PC-3 (cell line): ENCODE results near the gene HRH3. TPM values are rescaled to one million over a fixed set of nuclear protein-coding genes. Genes with fewer than 3 reads are reported as not detected.

Source experiments
- ATAC-seq: fragments of 200-7000 bp; cut with Tn5 transposase; 2 replicates; pipeline ENCODE4 v1.9.1; 2020; ENCODE audit warnings: mild to moderate bottlenecking, moderate library complexity
- BruUV-seq: library from RNA; stranded (reverse); fragments of 400-500 nt; replicated peaks from 2 replicates; lab custom pipeline; 2021; lab: Mats Ljungman, UMichigan
- CTCF ChIA-PET: fragments of 300-600 bp; sonication (Branson Sonifier 250); formaldehyde crosslinking; loops from one replicate; lab custom pipeline; 2022; ENCODE audit warnings: antibody characterized with exemption; lab: Charles Lee
- POLR2A ChIA-PET: fragments of 300-600 bp; sonication (Branson Sonifier 250); formaldehyde crosslinking; loops from one replicate; lab custom pipeline; 2022; ENCODE audit warnings: antibody characterized with exemption; ENCODE audit not compliant: unreplicated experiment; lab: Charles Lee
- DNase-seq: peaks from one replicate; pipeline ENCODE4 v3.0.0-alpha.2; 2015
- H2AFZ ChIP-seq: fragments of 300-600 bp; sonication (generic); 2 replicates; pipeline ENCODE4 v1.6.0; 2016; ENCODE audit warnings: antibody characterized with exemption, low read length
- H3F3A ChIP-seq: fragments of 300-600 bp; sonication (generic); one replicate; pipeline ENCODE4 v1.6.0; 2017; ENCODE audit warnings: antibody characterized with exemption, low read length, control low read depth, mild to moderate bottlenecking; ENCODE audit not compliant: unreplicated experiment
- H3K27ac ChIP-seq: fragments of 300-600 bp; sonication (generic); 2 replicates; pipeline ENCODE4 v1.5.1; 2016; ENCODE audit warnings: mild to moderate bottlenecking, low read length
- H3K27me3 ChIP-seq: fragments of 300-600 bp; sonication (generic); 2 replicates; pipeline ENCODE4 v1.6.1; 2016; ENCODE audit warnings: low read length, mixed read lengths
- H3K36me3 ChIP-seq: fragments of 300-600 bp; sonication (generic); 2 replicates; pipeline ENCODE4 v1.6.1; 2016; ENCODE audit warnings: low read depth, mixed run types, low read length, mixed read lengths
- H3K4me1 ChIP-seq: fragments of 300-600 bp; sonication (generic); 2 replicates; pipeline ENCODE4 v1.5.1; 2016; ENCODE audit warnings: low read length; ENCODE audit not compliant: insufficient read depth
- H3K4me2 ChIP-seq: fragments of 300-600 bp; sonication (generic); 2 replicates; pipeline ENCODE4 v1.6.0; 2016; ENCODE audit warnings: low read length
- H3K4me3 ChIP-seq: fragments of 300-600 bp; sonication (generic); 2 replicates; pipeline ENCODE4 v1.5.1; 2016; ENCODE audit warnings: mild to moderate bottlenecking, low read length, mixed read lengths
- H3K79me2 ChIP-seq: fragments of 300-600 bp; sonication (generic); 2 replicates; pipeline ENCODE4 v1.6.1; 2017; ENCODE audit warnings: low read length, mixed read lengths
- H3K9ac ChIP-seq: fragments of 300-600 bp; sonication (generic); 2 replicates; pipeline ENCODE4 v1.6.0; 2016; ENCODE audit warnings: mild to moderate bottlenecking, low read length
- H3K9me2 ChIP-seq: fragments of 300-600 bp; sonication (generic); replicated peaks from 2 replicates; pipeline ENCODE4 v1.6.1; 2016; ENCODE audit warnings: mixed run types, low read length, mixed read lengths
- H3K9me3 ChIP-seq: fragments of 300-600 bp; sonication (generic); 2 replicates; pipeline ENCODE4 v1.6.1; 2016; ENCODE audit warnings: low read length, mixed read lengths
- H4K20me1 ChIP-seq: fragments of 300-600 bp; sonication (generic); 2 replicates; pipeline ENCODE4 v1.6.1; 2016; ENCODE audit warnings: low read length, mixed read lengths
- CTCF ChIP-seq: fragments of 300-600 bp; sonication (generic); conservative IDR thresholded peaks from 2 replicates; pipeline ENCODE4 v1.5.1; 2017; ENCODE audit warnings: antibody characterized with exemption, low read depth, mild to moderate bottlenecking, low read length
- EZH2 ChIP-seq: fragments of 300-600 bp; sonication (generic); IDR thresholded peaks from one replicate; pipeline ENCODE4 v1.6.1; 2017; ENCODE audit warnings: antibody characterized with exemption, mild to moderate bottlenecking, low read length; ENCODE audit not compliant: unreplicated experiment
- EZH2phosphoT487 ChIP-seq: fragments of 300-600 bp; sonication (generic); IDR thresholded peaks from 2 replicates; pipeline ENCODE4 v1.6.1; 2018; ENCODE audit warnings: mild to moderate bottlenecking, antibody characterized with exemption, low read length, borderline replicate concordance
- intact Hi-C: fragments of 100-400 bp; cut with micrococcal nuclease; formaldehyde crosslinking; loops from 2 replicates; pipeline ENCODE4 v1.9.0; 2023
- total RNA-seq: library from RNA; depleted of rRNA; stranded (reverse); fragments of >200 nt; gene quantifications from 2 replicates; pipeline ENCODE4 v1.2.3, GENCODE V29; 2014

The HRH3 gene
- total RNA-seq, 1 experiment from 2014 or later = not detected

- no peak for ATAC-seq
- H3K9ac ChIP-seq = no peak overlapping the region
- peaks cover 3% of the 10 kb centered on the region; the same call in 1 of the 2 replicates for H3K36me3 ChIP-seq
These were observed 45.0 kb downstream of the HRH3 start for GRCh38 chr20:62174870-62175624.

GRCh38 chr20:62174021-62174804 lies 45.9 kb downstream of the HRH3 start:
- H2AFZ ChIP-seq = no peak overlapping the region
- BruUV-seq = no TSS peak
- TF ChIP-seq CTCF (no peak), EZH2phosphoT487 (no peak), EZH2 (no peak)
- H3K4me1 ChIP-seq = no peaks in the 10 kb centered on the region
- H3K9me2 ChIP-seq = no peaks in the 10 kb centered on the region
- no peak overlapping the region for H3K9ac ChIP-seq
- no peaks in the 10 kb centered on the region for H3K79me2 ChIP-seq
- POLR2A ChIA-PET = no interaction called here
- H3K9me3 ChIP-seq = no peaks in the 10 kb centered on the region
- H3K27me3 ChIP-seq = no peaks in the 10 kb centered on the region
- DNase-seq (no peak), ATAC-seq (no peak)
- H3K4me3 ChIP-seq = no peak overlapping the region
- peaks cover 2% of the 10 kb centered on the region; the same call in 1 of the 2 replicates for H3K36me3 ChIP-seq
- intact Hi-C loops = no loop called here
- CTCF ChIA-PET = no interaction called here
- H4K20me1 ChIP-seq = no peaks in the 10 kb centered on the region
- H3F3A ChIP-seq = no peaks in the 10 kb centered on the region
- no peak overlapping the region for H3K4me2 ChIP-seq
- no peak overlapping the region for H3K27ac ChIP-seq

More at GRCh38 chr20:62174870-62175624, 45.0 kb downstream of the HRH3 start:
- Histone ChIP-seq H3K9me2 (no peaks in the 10 kb centered on the region), H3K27me3 (no peaks in the 10 kb centered on the region), H3K4me1 (no peaks in the 10 kb centered on the region), H2AFZ (no peak overlapping the region), H3K27ac (no peak overlapping the region), H3K4me2 (no peak overlapping the region), H3F3A (peaks cover 3% of the 10 kb centered on the region), H3K79me2 (no peaks in the 10 kb centered on the region), H3K9me3 (no peaks in the 10 kb centered on the region), H4K20me1 (no peaks in the 10 kb centered on the region), H3K4me3 (no peak overlapping the region)
- intact Hi-C loops = no loop called here
- TF ChIP-seq EZH2phosphoT487 = no peak
- no peak for TF ChIP-seq EZH2
- TF ChIP-seq CTCF = no peak
- ChIA-PET CTCF (no interaction called here), POLR2A (no interaction called here)
- no TSS peak for BruUV-seq
- no peak for DNase-seq

GRCh38 chr20:62172666-62173065 lies 47.4 kb downstream of the HRH3 start:
- H3K9ac ChIP-seq = no peak overlapping the region
- intact Hi-C loops = no loop called here
- H3K27me3 ChIP-seq = no peaks in the 10 kb centered on the region
- H3K4me3 ChIP-seq = no peak overlapping the region
- H3K9me2 ChIP-seq = no peaks in the 10 kb centered on the region
- no peak for DNase-seq
- CTCF ChIA-PET = no interaction called here
- H3F3A ChIP-seq = no peaks in the 10 kb centered on the region
- no peak for ATAC-seq
- H3K36me3 ChIP-seq = peaks cover 6% of the 10 kb centered on the region
- TF ChIP-seq EZH2phosphoT487 (no peak), EZH2 (no peak), CTCF (no peak)
- H3K79me2 ChIP-seq = no peaks in the 10 kb centered on the region
- H4K20me1 ChIP-seq = no peaks in the 10 kb centered on the region
- POLR2A ChIA-PET = no interaction called here
- no peaks in the 10 kb centered on the region for H3K4me1 ChIP-seq
- H3K27ac ChIP-seq = no peak overlapping the region
- no peak overlapping the region for H2AFZ ChIP-seq
- H3K4me2 ChIP-seq = no peak overlapping the region
- H3K9me3 ChIP-seq = no peaks in the 10 kb centered on the region
- no TSS peak for BruUV-seq
